Glomerular visceral epithelial cell (primary cell): ENCODE results near the gene CDK2.
"Not testable (repeated sequence)": the region's sequence is repeated elsewhere in the genome, so short reads cannot be mapped to it uniquely, and the experiment has no call there.

Experiments used
- DNase-seq: peaks from one replicate; pipeline ENCODE4 v3.0.0-alpha.2; 2016; ENCODE audit errors: extremely low spot score

Gene CDK2

DNA sequence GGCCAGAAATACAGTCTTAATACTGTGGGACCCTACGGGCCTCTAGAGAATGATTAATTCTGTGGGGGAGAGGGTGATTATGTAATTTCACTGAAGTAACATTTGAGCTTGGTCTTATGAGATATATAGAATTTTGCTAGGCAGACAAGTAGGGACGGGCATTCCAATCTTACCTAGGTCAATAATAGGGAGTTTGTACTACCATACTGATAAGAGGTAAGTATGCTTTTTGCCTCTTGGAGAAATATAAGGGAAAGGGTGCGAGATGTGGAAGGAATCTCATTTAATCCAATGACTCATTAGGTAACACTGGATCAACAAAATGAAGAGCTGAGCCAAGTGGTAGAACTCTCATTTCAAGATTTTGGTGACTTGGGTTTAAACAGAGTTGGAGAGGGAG is 12.4 kb downstream of the CDK2 start:
- no peak for DNase-seq

DNA sequence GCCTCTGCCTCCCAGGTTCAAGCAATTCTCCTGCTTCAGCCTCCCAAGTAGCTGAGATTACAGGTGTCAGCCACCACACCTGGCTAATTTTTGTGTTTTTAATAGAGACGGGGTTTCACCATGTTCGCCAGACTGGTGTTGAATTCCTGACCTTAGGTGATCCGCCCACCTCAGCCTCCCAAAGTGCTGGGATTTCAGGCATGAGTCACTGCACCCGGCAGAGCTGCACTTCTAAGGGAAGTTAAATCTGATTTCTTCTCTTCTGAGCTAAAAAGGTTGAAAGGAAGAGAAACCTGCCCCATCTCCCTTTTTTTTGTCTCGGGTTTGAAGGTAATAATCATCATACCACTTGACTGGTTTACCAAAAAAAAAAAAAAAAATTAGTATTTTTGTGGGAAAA is 15.3 kb downstream of the CDK2 start:
- peak; percentile 24 for DNase-seq

- DNase-seq, result peak; percentile 57
Measured at GRCh38 chr12:55982319-55982936, 15.8 kb downstream of the CDK2 start.

- DNase-seq, result no peak
Measured at GRCh38 chr12:55983232-55983842, 16.7 kb downstream of the CDK2 start.

DNA sequence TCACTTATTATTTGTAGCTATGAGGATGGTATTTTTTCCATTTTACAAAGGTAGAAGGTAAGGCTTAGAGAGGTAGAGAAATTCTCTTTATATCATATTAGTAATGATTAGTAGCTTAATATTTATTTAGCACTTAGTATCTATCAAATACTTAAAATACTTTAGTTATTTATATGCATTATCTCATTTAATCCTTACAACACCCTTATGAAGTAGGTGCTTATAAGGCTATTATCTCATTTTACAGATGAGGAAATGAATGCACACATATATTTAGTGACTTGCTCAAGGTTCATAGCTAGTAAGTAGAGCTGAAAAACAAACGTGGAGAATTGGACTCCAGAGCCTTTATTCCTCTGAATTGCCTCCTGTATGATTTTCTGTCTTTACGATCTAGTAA is 18.2 kb downstream of the CDK2 start:
- DNase-seq, result no peak

DNA sequence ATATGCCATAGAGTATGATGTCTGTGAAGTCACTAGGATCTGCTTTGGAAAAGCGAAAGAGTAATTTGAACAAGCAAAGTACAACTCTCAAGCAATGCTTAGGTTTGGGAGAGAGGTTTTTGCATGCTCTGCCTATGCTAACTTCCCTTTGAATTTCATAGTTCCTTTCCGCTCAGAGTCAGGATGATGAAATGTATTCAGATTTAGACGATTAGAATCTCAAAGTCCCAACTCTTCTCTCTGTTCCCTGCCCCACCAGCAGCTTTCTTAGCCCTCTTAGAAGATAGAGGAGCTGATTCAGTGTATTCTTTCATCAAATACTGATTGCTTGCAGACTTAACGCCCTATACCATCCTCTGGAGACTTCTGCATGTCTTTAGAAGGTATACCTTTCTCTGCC is 18.7 kb downstream of the CDK2 start:
- no peak for DNase-seq

DNA sequence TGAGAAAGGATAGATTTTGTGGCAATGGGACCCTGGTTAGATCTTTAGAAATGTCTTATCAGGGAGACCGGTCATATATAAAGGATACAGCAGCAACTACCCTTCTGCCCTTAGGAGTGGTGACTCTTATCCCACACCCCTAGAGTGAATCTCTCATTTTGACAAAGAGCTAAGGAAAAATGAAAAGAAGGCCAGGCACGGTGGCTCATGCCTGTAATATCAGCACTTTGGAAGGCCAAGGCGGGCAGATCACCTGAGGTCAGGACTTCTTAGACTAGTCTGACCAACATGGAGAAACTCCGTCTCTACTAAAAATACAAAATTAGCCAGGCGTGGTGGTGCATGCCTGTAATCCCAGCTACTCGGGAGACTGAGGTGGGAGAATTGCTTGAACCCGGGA is 19.3 kb downstream of the CDK2 start:
- DNase-seq, result not testable (repeated sequence)

GRCh38 chr12:55991110-55991509 is 24.5 kb downstream of the CDK2 start:
- no peak for DNase-seq

GRCh38 chr12:55993230-55993853 is 26.7 kb downstream of the CDK2 start:
- no peak for DNase-seq

GRCh38 chr12:55995366-55995765 is 28.7 kb downstream of the CDK2 start:
- DNase-seq, result no peak

GRCh38 chr12:55996201-55996714 is 29.6 kb downstream of the CDK2 start:
- DNase-seq, result peak; percentile 65

- DNase-seq, result peak; percentile 97
Measured at GRCh38 chr12:55996715-55997534, 30.3 kb downstream of the CDK2 start, which contains the start of gene SUOX. Gene SUOX, plus strand, starts transcription at chr12:55997276. Its CDS starts 4,946 bp downstream, at chr12:56002222.

DNA sequence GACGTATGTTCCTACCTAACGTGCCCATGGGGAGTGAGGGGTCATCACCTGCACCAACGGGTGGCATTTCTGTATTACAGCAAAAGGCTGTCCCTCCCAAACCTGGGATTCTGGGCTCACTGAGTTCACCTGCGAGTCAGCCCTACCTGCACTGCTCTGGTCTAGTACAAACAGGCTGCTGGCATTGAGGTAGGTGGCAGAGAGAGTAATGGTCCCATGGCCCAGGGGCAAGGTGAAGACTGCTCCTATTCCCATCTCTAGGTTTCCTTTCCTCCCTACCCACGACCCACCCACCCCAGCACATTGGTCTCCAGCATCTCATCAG is 30.9 kb downstream of the CDK2 start:
- no peak for DNase-seq

DNA sequence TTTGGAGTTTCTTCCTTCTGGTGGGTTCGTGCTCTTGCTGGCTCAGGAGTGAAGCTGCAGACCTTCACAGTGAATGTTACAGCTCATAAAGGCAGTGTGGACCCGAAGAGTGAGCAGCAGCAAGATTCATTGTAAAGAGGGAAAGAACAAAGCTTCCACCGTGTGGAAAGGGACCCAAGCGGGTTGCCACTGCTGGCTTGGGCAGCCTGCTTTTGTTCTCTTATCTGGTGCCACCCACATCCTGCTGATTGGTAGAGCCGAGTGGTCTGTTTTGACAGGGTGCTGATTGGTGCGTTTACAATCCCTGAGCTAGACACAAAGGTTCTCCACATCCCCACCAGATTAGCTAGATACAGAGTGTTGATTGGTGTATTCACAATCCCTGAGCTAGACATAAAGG is 32.9 kb downstream of the CDK2 start:
- not testable (repeated sequence) for DNase-seq

GRCh38 chr12:55999999-56000540 is 33.4 kb downstream of the CDK2 start:
- DNase-seq, result not testable (repeated sequence)

DNA sequence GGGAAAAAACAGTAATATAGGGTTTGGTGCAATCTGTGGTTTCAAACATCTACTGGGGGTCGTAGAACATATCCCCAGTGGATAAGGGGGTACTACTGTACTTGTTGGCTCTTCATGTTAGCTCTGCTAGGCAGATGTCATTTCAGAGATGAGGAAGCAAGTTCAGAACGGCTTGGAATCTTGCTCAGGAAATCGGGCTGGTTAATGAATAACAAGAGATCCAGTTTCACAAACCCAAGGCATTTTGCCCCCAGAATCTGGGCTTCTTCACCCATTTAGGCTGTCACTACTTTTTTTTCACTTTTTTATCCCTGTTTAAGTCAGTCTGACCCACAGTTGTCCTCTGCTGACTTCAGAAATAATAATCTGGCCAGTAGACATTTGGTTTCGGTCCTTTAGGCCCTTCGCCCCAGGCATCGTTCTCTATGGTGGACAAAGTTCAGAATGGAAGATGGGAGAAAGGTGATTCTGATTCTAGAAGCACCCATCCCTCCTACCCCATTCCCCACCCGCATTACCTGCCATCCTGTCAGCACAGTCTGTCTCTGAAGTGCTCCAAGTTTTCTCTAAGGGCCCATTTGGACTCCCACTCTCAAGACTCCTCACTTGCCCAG is 35.0 kb downstream of the CDK2 start:
- peak; percentile 38 for DNase-seq

GRCh38 chr12:56003376-56003775 is 36.7 kb downstream of the CDK2 start:
- not testable (repeated sequence) for DNase-seq

- no peak for DNase-seq
Measured at GRCh38 chr12:56004211-56004610, 37.6 kb downstream of the CDK2 start.

- DNase-seq, result peak; percentile 40
Measured at GRCh38 chr12:56007564-56008559, 41.2 kb downstream of the CDK2 start.

GRCh38 chr12:56010111-56010570 is 43.5 kb downstream of the CDK2 start:
- DNase-seq, result no peak
